Muscle of leg (tissue), 11 donors: ENCODE data around the gene PIP4K2B. TPM values are rescaled to one million over a fixed set of nuclear protein-coding genes. Genes with fewer than 3 reads are reported as not detected.
A peak's percentile ranks its signal among the peaks of the same experiment; 100 is the strongest.

Experiments
- DNase-seq: peaks from one replicate; pipeline ENCODE4 v3.0.0; 2013
- H3K27ac ChIP-seq: one replicate; pipeline ENCODE4 v1.5.1; 2013; ENCODE audit warnings: mild to moderate bottlenecking, low read length, control low read depth
- H3K27me3 ChIP-seq: one replicate; pipeline ENCODE4 v1.6.1; 2013; ENCODE audit warnings: low read length; ENCODE audit not compliant: control insufficient read depth, insufficient read depth
- H3K36me3 ChIP-seq: one replicate; pipeline ENCODE4 v1.6.1; 2013; ENCODE audit warnings: low read length; ENCODE audit not compliant: control insufficient read depth, insufficient read depth
- H3K4me1 ChIP-seq: one replicate; pipeline ENCODE4 v1.6.1; 2013; ENCODE audit warnings: low read length; ENCODE audit not compliant: control insufficient read depth, insufficient read depth
- H3K4me3 ChIP-seq: one replicate; pipeline ENCODE4 v1.5.1; 2013; ENCODE audit warnings: low read length, control low read depth
- H3K9me3 ChIP-seq: replicated peaks from 2 replicates; pipeline ENCODE4 v1.6.1; 2013; ENCODE audit warnings: low read depth, low read length; ENCODE audit not compliant: control insufficient read depth
- WGBS: methylation state at CpG from one replicate; pipeline ENCODE4 v1.1.5; 2013; ENCODE audit warnings: missing lambda C conversion rate; ENCODE audit not compliant: insufficient coverage; 5-methylcytosine and 5-hydroxymethylcytosine counted together
- polyA plus RNA-seq, 8 donors: library from polyadenylated mRNA; unstranded; fragments of 120-200 nt; gene quantifications; one replicate each; pipeline versions ENCODE4 v1.2.1 to v1.2.3, GENCODE V29; 2013; ENCODE audit warnings: inconsistent platforms in 1 of 8, low replicate concordance in 1 of 8; ENCODE audit not compliant: insufficient read length in 8 of 8, insufficient read depth in 1 of 8
- total RNA-seq: library from RNA; stranded (reverse); fragments of 120-200 nt; gene quantifications from one replicate; pipeline ENCODE4 v1.2.4, GENCODE V29; 2013

The PIP4K2B gene
- total and polyA plus RNA-seq, 9 donors, result 36.2 to 73.5 (median 66.4) TPM

GRCh38 chr17:38746004-38746848 lies 53.1 kb downstream of the PIP4K2B start:
- Histone ChIP-seq H3K36me3 (no peaks in the 10 kb centered on the region), H3K4me1 (peaks cover 77% of the 10 kb centered on the region), H3K27ac (peak overlapping the region; percentile 60), H3K9me3 (no peaks in the 10 kb centered on the region), H3K4me3 (peak overlapping the region; percentile 80), H3K27me3 (peaks cover 10% of the 10 kb centered on the region)
- 20% methylated on average over 6 of the region's 8 CpGs for WGBS
- peak; percentile 50 for DNase-seq

- no CpG with 5 or more reads among the region's 4 CpGs for WGBS
- Histone ChIP-seq H3K4me3 (no peak overlapping the region), H3K4me1 (peaks cover 77% of the 10 kb centered on the region), H3K36me3 (peaks cover 2% of the 10 kb centered on the region), H3K27ac (no peak overlapping the region), H3K9me3 (no peaks in the 10 kb centered on the region), H3K27me3 (peaks cover 7% of the 10 kb centered on the region)
- DNase-seq, result peak; percentile 39
These were observed 53.8 kb downstream of the PIP4K2B start for GRCh38 chr17:38745545-38745944.

GRCh38 chr17:38743556-38744171 lies 55.7 kb downstream of the PIP4K2B start:
- H3K27me3 ChIP-seq, result peaks cover 3% of the 10 kb centered on the region
- no peak for DNase-seq
- WGBS, result no CpG with 5 or more reads among the region's 4 CpGs
- peaks cover 16% of the 10 kb centered on the region for H3K36me3 ChIP-seq
- H3K27ac ChIP-seq, result peak overlapping the region; percentile 98
- H3K4me3 ChIP-seq, result no peak overlapping the region
- peaks cover 65% of the 10 kb centered on the region for H3K4me1 ChIP-seq
- no peaks in the 10 kb centered on the region for H3K9me3 ChIP-seq

GRCh38 chr17:38742411-38743308 lies 56.7 kb downstream of the PIP4K2B start:
- peak; percentile 99 for DNase-seq
- no peaks in the 10 kb centered on the region for H3K27me3 ChIP-seq
- H3K27ac ChIP-seq, result peak overlapping the region; percentile 98
- no peaks in the 10 kb centered on the region for H3K9me3 ChIP-seq
- peak overlapping the region; percentile 18 for H3K4me3 ChIP-seq
- 11% methylated on average over 14 of the region's 22 CpGs for WGBS
- H3K36me3 ChIP-seq, result peaks cover 26% of the 10 kb centered on the region
- H3K4me1 ChIP-seq, result peaks cover 62% of the 10 kb centered on the region

- Histone ChIP-seq H3K4me1 (peaks cover 59% of the 10 kb centered on the region), H3K9me3 (no peaks in the 10 kb centered on the region), H3K27ac (peak overlapping the region; percentile 98), H3K4me3 (no peak overlapping the region), H3K27me3 (no peaks in the 10 kb centered on the region), H3K36me3 (peaks cover 29% of the 10 kb centered on the region)
- WGBS, result 13% methylated on average over 4 of the region's 7 CpGs
- peak; percentile 93 for DNase-seq
These were observed 57.4 kb downstream of the PIP4K2B start for GRCh38 chr17:38741921-38742410.

GRCh38 chr17:38741461-38741860 lies 57.9 kb downstream of the PIP4K2B start:
- Histone ChIP-seq H3K27ac (peak overlapping the region; percentile 98), H3K4me3 (no peak overlapping the region), H3K9me3 (no peaks in the 10 kb centered on the region), H3K4me1 (peaks cover 59% of the 10 kb centered on the region), H3K27me3 (no peaks in the 10 kb centered on the region), H3K36me3 (peaks cover 29% of the 10 kb centered on the region)
- WGBS, result 36% methylated on average over 5 of the region's 5 CpGs
- peak; percentile 90 for DNase-seq

- no peak for DNase-seq
- H3K36me3 ChIP-seq, result peaks cover 34% of the 10 kb centered on the region
- H3K4me3 ChIP-seq, result no peak overlapping the region
- WGBS, result 29% methylated on average over 1 of the region's 4 CpGs
- no peaks in the 10 kb centered on the region for H3K27me3 ChIP-seq
- H3K9me3 ChIP-seq, result no peaks in the 10 kb centered on the region
- H3K27ac ChIP-seq, result peak overlapping the region; percentile 98
- H3K4me1 ChIP-seq, result peaks cover 59% of the 10 kb centered on the region
These were observed 58.5 kb downstream of the PIP4K2B start for GRCh38 chr17:38740806-38741205.

- DNase-seq, result no peak
- Histone ChIP-seq H3K27ac (no peak overlapping the region), H3K4me3 (no peak overlapping the region), H3K9me3 (no peaks in the 10 kb centered on the region), H3K4me1 (peaks cover 60% of the 10 kb centered on the region), H3K27me3 (no peaks in the 10 kb centered on the region), H3K36me3 (peaks cover 39% of the 10 kb centered on the region)
- 93% methylated on average over 14 of the region's 19 CpGs for WGBS
These were observed 59.3 kb downstream of the PIP4K2B start for GRCh38 chr17:38740044-38740443.

- H3K36me3 ChIP-seq, result peaks cover 44% of the 10 kb centered on the region
- peaks cover 62% of the 10 kb centered on the region for H3K4me1 ChIP-seq
- no peak overlapping the region for H3K27ac ChIP-seq
- H3K4me3 ChIP-seq, result no peak overlapping the region
- H3K9me3 ChIP-seq, result no peaks in the 10 kb centered on the region
- WGBS, result 89% methylated on average over 5 of the region's 14 CpGs
- H3K27me3 ChIP-seq, result no peaks in the 10 kb centered on the region
- DNase-seq, result no peak
These were observed 60.1 kb downstream of the PIP4K2B start for GRCh38 chr17:38739305-38739704.
